ENCODE results near the gene BID.

BID gene

DNA sequence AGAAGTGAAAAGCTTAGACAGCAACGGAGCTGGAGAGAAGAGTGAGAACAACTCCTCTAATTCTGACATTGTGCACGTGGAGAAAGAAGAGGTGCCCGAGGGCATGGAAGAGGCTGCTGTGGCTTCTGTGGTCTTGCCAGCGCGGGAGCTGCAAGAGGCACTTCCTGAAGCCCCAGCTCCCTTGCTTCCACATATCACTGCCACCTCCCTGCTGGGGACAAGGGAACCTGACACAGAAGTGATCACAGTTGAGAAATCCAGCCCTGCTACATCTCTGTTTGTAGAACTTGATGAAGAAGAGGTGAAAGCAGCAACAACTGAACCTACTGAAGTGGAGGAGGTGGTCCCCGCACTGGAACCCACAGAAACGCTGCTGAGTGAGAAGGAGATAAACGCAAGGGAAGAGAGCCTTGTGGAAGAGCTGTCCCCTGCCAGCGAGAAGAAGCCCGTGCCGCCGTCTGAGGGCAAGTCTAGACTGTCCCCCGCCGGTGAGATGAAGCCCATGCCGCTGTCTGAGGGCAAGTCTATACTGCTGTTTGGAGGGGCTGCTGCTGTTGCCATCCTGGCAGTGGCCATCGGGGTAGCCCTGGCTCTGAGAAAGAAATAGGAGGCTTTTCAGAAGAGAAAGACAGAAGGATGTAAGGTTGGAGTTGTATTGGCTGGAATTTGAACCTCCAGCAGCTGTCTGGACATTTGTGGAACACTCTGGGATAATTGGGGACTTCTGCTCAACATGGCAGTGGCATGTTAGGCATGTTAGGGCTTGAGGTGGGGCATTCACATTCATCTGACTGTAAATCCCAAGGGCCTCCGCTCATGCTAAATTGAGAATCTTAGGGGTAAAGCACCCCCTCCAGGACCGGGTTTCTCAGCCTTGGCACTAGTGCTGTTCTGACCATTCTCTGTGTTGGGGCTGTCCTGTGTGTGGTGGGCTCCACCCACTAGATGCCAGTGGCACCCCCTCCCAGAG is 47.1 kb downstream of the BID start:
- Histone ChIP-seq H3K36me3 (ENCODE audit: insufficient read depth, low read length) (peaks cover 49% of the 10 kb centered on the region), H3K9ac (ENCODE audit: low read length) (no peak overlapping the region), H2AFZ (ENCODE audit: low read length) (no peak overlapping the region), H3K4me2 (ENCODE audit: low read length) (no peak overlapping the region), H3K27me3 (ENCODE audit: insufficient read depth, low read length) (no peaks in the 10 kb centered on the region), H3K79me2 (ENCODE audit: insufficient read depth, low read length) (no peaks in the 10 kb centered on the region), H3K9me2 (ENCODE audit: low read depth, low read length) (no peaks in the 10 kb centered on the region), H3K9me3 (ENCODE audit: low read length) (no peaks in the 10 kb centered on the region), H3K27ac (ENCODE audit: low read depth, low read length, poor library complexity, severe bottlenecking) (no peak overlapping the region), H3K4me3 (ENCODE audit: low read depth, low read length, poor library complexity, severe bottlenecking) (no peak overlapping the region), H3F3A (ENCODE audit: insufficient read depth, low read length) (no peaks in the 10 kb centered on the region), H4K20me1 (ENCODE audit: insufficient read depth, low read length) (no peaks in the 10 kb centered on the region), H3K4me1 (ENCODE audit: insufficient read depth, low read length, severe bottlenecking) (no peaks in the 10 kb centered on the region)
- TF ChIP-seq EZH2 (IDR thresholded peaks at IDR 0.05; ENCODE audit: borderline replicate concordance, low read length) (no peak), CTCF (IDR thresholded peaks at IDR 0.05; ENCODE audit: low read length) (no peak)

DNA sequence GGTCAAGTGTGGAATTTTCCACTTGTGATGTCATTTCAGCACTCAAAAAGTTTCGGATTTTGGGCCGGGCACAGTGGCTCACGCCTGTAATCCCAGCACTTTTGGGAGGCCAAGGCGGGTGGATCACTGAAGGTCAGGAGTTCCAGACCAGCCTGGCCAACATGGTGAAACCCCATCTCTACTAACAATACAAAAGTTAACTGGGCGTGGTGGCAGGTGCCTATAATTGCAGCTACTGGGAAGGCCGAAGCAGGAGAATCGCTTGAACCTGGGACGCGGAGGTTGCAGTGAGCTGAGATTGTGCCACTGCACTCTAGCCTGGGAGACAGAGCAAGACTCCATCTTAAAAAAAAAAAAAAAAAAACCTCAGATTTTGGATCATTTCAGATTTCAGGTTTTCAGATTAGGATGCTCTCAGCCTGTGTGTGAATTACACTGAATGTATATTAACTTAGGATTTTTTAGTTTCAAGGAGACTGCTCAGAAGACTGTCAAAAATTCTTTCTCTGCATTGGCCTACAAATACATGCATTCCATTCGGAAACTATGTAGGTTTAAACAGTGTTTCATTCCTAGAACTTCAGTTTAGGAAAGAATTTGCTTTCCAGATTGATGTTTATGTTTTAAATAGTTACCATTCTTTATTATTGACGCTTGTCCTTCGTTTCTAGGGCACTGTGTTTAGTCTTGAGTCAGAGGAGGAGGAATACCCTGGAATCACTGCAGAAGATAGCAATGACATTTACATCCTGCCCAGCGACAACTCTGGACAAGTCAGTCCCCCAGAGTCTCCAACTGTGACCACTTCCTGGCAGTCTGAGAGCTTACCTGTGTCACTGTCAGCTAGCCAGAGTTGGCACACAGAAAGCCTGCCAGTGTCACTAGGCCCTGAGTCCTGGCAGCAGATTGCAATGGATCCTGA is 48.0 kb downstream of the BID start:
- Histone ChIP-seq H2AFZ (ENCODE audit: low read length) (no peak overlapping the region), H3K27me3 (ENCODE audit: insufficient read depth, low read length) (no peaks in the 10 kb centered on the region), H3K9ac (ENCODE audit: low read length) (no peak overlapping the region), H3K9me2 (ENCODE audit: low read depth, low read length) (no peaks in the 10 kb centered on the region), H3F3A (ENCODE audit: insufficient read depth, low read length) (no peaks in the 10 kb centered on the region), H3K27ac (ENCODE audit: low read depth, low read length, poor library complexity, severe bottlenecking) (no peak overlapping the region), H3K4me3 (ENCODE audit: low read depth, low read length, poor library complexity, severe bottlenecking) (no peak overlapping the region), H4K20me1 (ENCODE audit: insufficient read depth, low read length) (no peaks in the 10 kb centered on the region), H3K4me2 (ENCODE audit: low read length) (no peak overlapping the region), H3K9me3 (ENCODE audit: low read length) (no peaks in the 10 kb centered on the region), H3K36me3 (ENCODE audit: insufficient read depth, low read length) (peaks cover 40% of the 10 kb centered on the region), H3K79me2 (ENCODE audit: insufficient read depth, low read length) (no peaks in the 10 kb centered on the region), H3K4me1 (ENCODE audit: insufficient read depth, low read length, severe bottlenecking) (no peaks in the 10 kb centered on the region)
- TF ChIP-seq EZH2 (IDR thresholded peaks at IDR 0.05; ENCODE audit: borderline replicate concordance, low read length) (no peak), CTCF (IDR thresholded peaks at IDR 0.05; ENCODE audit: low read length) (no peak)

DNA sequence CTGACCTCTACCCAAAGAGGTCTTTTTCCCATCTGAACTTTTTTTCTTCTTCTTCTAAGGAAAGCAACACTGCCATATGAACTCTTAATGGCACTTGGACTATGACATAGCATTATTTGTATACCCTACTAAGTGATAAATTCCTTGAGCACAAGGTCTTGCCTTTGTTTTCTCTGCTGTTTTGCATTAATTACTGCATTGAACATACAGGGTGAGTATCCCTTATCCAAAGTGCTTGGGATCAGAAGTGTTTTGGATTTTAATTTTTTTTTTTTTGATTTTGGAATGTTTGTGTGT is 48.8 kb downstream of the BID start:
- Histone ChIP-seq H3K79me2 (ENCODE audit: insufficient read depth, low read length) (no peaks in the 10 kb centered on the region), H3K4me3 (ENCODE audit: low read depth, low read length, poor library complexity, severe bottlenecking) (no peak overlapping the region), H3K9me3 (ENCODE audit: low read length) (no peaks in the 10 kb centered on the region), H3F3A (ENCODE audit: insufficient read depth, low read length) (no peaks in the 10 kb centered on the region), H3K27me3 (ENCODE audit: insufficient read depth, low read length) (no peaks in the 10 kb centered on the region), H4K20me1 (ENCODE audit: insufficient read depth, low read length) (no peaks in the 10 kb centered on the region), H3K36me3 (ENCODE audit: insufficient read depth, low read length) (peaks cover 36% of the 10 kb centered on the region), H3K9ac (ENCODE audit: low read length) (no peak overlapping the region), H3K4me1 (ENCODE audit: insufficient read depth, low read length, severe bottlenecking) (no peaks in the 10 kb centered on the region), H3K4me2 (ENCODE audit: low read length) (no peak overlapping the region), H3K27ac (ENCODE audit: low read depth, low read length, poor library complexity, severe bottlenecking) (no peak overlapping the region), H3K9me2 (ENCODE audit: low read depth, low read length) (no peaks in the 10 kb centered on the region), H2AFZ (ENCODE audit: low read length) (no peak overlapping the region)
- TF ChIP-seq CTCF (IDR thresholded peaks at IDR 0.05; ENCODE audit: low read length): no peak
- no peak for TF ChIP-seq EZH2 (IDR thresholded peaks at IDR 0.05; ENCODE audit: borderline replicate concordance, low read length)
